SH-SY5Y (cell line): ENCODE data around the gene CRB3.

ENCODE experiments used
- GATA2 ChIP-seq: IDR thresholded peaks from 2 replicates; pipeline ENCODE4 v1.6.1; 2011; ENCODE audit warnings: mild to moderate bottlenecking, low read depth, low read length
- GATA3 ChIP-seq: IDR thresholded peaks from 2 replicates; pipeline ENCODE4 v1.6.1; 2011; ENCODE audit warnings: low read depth, mild to moderate bottlenecking, low read length, moderate library complexity

The CRB3 gene, protein sequence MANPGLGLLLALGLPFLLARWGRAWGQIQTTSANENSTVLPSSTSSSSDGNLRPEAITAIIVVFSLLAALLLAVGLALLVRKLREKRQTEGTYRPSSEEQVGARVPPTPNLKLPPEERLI

DNA sequence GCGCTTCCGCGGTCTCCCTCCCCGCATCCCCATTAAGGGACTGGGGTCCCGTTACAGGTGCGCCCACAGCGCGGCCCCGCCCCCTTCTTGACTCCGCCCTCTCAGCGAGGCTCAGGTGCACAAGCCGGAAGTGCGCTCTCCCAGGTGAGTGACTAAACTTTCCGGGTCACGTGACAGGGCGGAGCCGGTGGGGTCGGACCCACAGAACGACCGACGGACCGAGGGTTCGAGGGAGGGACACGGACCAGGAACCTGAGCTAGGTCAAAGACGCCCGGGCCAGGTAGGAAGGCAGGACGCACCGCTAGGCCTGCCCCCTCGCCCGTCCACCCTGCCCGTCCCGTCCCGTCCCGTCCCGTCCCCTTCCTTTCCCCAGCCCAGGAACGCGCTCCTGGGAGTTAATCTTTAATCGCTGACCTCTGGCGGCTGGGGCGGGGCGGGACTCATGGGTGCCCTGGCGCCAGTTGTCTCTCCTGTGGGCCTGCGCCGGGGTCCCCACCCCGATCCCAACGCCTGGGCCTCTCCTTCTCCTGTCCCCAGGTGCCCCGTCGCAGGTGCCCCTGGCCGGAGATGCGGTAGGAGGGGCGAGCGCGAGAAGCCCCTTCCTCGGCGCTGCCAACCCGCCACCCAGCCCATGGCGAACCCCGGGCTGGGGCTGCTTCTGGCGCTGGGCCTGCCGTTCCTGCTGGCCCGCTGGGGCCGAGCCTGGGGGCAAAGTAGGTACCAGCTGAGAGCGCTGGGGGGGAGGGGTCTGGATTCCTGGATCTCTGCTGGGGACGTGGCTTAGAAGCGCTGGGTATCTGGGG, at the start of gene CRB3:
CRB3 (plus strand) TSS at position 202 of the 804 bp plus-strand sequence; CDS start at position 633, 431 bp downstream.
- no peak for TF ChIP-seq GATA2
- no peak for TF ChIP-seq GATA3

DNA sequence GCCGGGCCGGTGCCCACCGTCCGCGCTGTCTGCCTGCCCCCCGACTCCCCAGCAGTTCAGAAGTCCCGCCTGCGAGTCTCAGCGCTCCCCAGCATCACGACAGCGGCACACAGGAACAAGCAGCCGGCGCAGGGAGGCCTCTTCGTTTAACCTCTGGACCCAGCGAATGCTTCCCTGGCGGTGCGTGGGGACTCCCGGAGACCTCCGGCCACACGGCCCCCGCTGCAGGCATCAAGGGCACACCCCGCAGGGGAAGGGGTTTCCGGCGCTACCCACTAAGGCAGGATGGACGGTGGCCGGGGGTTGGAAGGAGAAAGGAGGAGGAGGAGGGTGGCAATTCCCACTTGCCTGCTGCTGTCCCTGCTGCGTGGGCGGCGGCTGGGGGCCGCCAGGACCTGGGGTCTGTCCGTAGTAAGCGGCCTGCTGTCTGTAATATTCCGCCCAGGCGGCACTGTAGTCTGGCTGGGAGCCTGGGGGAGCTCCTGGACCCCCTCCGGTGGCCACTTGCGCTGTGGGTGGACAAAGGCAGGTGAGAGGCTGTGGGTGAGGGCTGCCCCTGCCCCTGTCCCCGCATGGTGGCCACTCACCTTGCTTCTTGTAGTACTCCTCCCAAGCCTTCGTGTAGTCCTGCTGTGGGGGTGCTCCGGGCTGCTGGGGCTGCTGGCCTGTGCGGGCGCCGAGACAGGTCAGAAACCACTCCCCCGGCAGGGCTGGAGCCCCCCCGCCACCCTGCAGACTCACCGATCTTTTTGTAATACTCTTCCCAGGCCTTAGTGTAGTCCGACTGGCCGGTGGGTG, 49.1 kb upstream of the CRB3 start:
- TF ChIP-seq GATA2 (no peak), GATA3 (no peak)

DNA sequence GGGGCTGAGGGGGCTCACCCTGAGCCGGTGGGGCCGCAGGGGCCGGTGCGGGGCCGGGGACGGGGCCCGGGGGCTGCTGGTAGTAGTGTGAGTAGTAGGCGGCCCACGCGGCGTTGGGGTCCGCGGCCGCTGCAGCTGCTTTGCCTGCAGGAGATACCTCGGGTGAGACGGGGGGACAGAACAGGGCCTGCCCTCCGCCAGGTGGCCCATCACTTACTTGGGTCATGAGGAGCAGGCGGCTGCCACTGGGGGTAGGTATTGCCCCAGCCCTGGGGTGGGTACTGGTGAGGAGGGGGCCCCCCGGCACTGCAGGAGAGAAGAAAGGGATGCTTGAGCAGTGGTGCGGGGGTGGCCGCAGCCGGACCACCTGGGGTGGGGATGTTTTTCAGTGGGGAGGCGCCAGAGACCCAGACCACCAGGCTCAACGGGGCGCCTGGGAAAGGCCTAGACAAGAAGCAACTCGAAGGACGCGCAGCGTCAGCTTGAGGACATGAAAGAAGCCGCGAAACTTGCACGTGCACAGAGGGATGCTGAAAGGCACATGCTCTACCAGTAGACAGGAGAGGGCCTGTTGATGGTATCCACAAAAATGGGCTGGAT, 48.4 kb upstream of the CRB3 start:
- TF ChIP-seq GATA2 = no peak
- no peak for TF ChIP-seq GATA3

DNA sequence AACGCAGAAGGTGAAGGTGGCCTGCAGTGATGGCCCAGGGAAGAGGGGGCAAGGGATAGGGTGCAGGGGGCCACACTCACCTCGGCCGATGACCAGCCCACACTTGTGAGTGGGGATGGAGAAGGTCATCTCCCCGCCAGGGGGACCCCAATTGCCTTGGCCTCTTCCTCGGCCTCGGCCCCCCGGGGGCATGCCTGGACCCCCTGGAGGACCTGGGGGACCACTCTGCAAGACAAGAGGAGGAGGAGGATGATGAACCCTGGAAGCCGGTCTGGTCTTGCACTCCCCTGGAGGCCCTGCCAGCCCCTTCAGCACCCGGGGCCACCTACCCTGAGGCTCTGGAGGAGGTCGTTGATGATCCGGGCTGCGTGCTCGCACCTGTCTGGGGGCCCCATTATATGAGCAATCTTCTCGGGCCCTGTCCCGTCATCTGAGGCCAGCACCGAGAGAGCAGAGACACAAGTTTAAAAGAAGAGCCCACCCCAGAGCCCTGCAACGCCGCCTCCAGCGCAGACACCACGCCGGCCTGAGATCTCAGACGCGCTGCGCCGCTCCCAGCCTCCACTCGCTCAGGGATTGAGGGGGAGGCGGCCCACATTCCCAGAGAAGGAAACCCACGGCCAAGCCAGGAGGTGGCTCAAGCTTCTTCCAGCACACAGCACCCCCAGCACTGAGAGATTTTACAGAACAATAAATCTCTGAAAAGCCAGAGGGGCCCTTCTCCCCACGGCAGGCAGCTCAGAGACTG, 47.2 kb upstream of the CRB3 start:
- TF ChIP-seq GATA3 (no peak), GATA2 (no peak)

DNA sequence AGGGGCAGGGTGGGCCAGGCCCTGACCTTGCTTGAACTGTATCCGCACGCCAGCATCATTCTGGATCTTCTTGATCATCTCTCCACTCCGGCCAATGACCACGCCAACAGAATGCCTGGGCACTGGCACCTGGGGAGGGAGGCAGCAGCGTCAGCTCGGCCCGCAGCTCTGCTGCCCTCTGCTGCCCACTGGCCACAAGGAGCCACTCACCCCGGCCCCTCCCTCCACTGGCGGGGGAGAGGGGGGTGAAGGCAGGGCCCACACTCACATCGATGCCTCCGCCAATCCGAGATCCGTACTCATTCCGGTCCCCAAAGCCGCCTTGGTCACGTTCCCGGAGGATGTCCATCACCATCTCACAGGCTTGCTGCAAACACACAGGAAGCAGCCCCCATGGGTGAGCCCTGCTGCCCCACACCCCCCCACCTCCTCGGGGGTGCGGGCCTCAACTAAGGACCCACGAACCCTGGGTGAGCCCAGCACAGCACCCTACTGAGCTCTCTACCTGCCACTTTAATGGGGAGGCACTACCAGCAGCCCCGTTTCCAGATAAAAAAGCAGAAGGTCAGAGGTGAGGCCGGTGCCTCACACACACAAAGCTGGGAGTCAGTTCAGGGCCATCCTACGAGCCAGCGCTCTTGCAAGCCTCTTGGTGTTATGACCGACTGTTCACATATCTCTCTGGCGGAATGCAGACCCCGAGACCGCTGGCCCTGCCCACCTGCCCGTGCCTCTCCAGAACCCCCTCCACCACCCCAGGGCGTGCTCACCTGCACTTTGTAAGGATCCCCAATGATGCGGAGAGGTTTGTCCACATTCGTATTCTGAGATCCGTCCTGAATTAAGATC, 46.1 kb upstream of the CRB3 start:
- TF ChIP-seq GATA3 (no peak), GATA2 (no peak)

DNA sequence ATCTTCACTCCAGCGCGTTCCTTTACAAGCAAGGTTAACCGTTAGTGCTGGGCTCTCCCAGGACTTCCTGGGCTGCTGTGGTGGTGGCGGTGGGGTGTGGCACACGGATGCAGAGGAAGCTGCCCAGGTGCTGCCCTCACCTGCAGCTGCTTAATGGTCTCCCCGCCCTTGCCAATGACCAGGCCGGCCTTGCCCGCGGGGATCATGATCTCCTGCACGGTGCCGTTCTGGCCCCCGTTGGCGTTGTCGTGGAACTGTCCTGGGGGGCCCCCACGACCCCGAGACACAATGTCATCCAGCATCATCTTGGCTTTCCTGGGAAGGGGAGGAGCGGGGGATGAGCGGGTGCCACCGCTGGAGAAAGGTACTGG, 45.5 kb upstream of the CRB3 start:
- no peak for TF ChIP-seq GATA3
- TF ChIP-seq GATA2 = no peak

DNA sequence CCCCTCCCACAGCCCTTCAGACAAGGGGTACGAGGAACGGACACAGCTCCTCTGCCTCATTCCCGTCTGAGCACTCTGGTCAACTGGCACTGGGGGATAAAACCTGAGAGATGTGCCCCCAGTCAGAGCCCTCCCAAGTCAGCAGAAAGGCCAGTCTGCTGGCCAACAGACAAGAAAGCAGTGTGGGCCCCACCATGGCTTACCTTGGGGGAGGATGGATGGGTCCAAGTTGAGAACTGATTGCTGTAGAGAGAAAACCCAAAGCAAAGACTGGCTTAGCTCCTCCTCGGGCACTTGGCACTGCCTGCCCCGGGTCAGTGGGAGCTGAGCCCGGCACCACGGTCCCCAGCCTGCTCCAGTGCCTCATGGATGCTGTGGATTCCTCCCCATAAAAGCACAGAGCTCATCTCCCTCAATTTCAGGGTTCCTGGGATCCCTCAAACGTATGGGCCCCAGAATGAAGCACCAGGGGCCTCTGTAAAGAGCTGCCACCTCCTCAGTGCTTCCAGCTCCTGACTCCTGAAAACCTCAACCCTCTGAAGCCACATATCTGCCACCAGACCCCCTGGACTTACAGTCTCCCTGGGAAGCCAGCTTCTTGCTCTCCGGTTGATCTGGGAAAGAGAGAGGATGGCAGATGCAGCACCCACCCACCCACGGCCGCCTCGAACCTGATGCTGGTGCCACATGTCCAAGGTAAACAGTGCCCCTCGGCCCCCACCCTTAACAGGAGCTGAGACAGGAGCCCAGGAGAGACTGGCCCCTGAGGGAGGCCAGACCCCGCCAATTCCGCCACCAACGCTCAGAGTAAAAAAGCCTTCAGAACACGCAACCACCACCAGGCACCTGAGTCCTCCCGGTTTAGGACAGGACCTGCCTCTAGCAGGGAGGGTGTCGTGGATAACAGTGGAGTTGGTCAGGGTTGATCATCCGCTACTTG, 42.7 kb upstream of the CRB3 start:
- TF ChIP-seq GATA2 = no peak
- TF ChIP-seq GATA3 = no peak

DNA sequence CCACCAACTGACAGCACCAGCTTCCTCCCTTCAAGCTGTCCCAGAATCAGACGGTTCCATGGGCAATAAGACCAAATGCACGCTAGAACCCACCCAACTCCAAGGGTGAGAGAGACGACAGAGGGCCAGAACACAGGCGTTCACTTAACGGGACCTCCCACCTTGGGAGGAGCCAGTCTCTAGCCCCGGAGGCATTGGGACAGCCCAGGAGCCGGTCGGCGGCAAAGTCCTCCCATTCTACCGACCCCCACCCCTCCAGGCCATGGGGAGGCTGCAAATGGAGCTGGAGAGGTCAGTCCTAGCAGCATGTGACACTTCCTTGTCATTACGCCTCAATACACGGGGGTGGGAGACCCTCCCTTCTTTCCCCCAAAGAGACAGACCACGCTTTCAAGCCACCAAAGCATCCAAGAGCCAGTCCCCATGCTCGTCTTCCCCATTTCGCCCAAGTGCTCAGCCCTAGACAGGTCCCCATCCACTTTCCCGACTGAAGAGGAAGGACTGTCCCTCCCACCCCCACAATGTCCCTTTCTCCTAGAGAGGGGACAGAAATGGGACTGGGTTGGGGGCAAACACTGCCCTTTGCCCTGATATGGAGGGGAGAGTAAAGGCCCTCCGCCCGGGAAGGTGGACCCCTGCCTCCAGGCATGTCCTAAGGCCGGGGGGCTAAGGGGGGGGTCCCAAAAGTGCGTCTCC, 40.4 kb upstream of the CRB3 start:
- TF ChIP-seq GATA2 = no peak
- TF ChIP-seq GATA3 = no peak

DNA sequence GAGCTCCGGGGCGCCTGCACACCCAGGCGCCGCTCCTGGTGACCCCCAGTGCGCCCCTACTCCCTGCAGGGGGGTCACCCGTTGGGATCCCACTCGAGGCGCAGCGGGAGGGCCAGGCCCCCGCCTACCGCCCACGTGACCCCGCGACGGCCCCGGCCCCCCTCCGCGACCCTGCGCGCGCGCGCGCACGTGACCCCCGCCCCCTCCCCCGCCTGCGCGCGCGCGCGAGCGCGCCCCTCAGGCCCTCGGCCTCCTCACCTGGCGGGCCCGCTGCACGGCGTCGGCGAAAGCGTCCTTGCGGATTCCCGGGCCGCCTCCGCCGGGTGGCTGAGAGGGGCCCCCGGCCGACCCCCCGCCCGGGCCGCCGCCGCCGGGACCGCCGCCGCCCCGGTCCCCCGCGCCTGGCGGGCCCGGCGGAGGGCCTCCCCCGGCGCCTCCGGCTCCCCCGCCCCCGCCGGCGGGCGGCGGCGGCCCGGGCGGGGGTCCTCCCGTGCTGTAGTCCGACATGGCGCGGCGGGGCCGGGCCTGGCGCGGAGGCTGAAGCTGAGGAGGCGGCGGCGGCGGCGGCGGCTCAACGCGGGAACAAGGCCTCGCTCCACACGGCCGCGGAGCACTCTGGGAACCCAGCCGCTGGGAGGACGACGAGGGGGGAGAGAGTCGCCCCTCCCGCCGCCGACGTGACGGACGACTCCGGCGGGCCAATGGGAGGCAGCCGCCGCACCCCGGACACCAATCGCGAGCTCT, 39.7 kb upstream of the CRB3 start, which contains the start of gene KHSRP:
KHSRP (minus strand) TSS at position 617 of the 744 bp plus-strand sequence; CDS start at position 507, 110 bp downstream.
- TF ChIP-seq GATA2 (no peak), GATA3 (no peak)

DNA sequence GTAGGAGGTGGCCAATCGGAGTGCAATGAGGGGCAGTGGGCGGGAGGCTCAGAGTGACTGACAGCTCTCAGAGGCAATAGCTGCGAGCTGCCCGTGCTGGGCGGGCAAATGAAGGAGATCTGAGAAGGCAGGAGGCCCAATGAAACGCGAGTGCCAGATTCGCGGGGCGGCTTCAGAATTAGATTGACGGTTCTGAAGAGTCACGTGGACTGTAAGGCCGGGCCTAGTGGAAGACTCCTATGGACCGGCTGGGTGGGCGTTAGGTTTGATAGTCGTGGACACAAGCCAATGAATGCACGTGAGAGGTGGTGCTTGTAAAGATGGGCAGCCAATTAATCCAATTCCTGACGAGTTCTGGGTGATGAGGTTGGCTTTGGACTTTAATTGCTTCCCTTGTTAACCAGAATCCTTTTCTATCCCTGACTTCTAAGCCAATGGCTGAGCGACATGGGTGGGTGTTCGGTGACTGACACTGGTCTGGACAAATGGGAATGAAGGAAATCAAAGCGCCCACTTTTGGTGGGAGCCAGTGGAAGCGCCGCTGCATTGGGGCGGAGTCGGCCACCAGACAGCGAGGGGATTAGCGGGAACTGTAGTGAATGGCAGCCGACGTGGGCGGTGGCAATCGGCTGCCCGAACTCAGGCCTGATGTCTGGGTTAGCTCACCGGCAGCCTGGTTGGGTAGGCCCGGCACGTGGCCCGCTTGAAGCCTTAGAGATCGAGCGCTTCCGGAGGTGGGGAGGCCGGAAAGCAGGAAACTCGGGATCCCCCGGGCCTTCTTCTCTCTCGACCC, 38.9 kb upstream of the CRB3 start:
- TF ChIP-seq GATA2 (no peak), GATA3 (no peak)
